HepG2 (cell line): ENCODE results near the gene CAB39. TPM values are rescaled to one million over a fixed set of nuclear protein-coding genes. Genes with fewer than 3 reads are reported as not detected.

Experiments used
- ADNP ChIP-seq: sonication (generic); formaldehyde crosslinking; IDR thresholded peaks from 2 replicates; pipeline ENCODE4 v1.4.0; 2020; ENCODE audit warnings: missing genetic modification reagents
- BORCS8-MEF2B ChIP-seq: sonication (generic); formaldehyde crosslinking; IDR thresholded peaks from 2 replicates; pipeline ENCODE4 v1.8.0; 2022; ENCODE audit warnings: mild to moderate bottlenecking, missing genetic modification reagents
- CHCHD3 ChIP-seq: sonication (generic); formaldehyde crosslinking; IDR thresholded peaks from 2 replicates; pipeline ENCODE4 v1.8.0; 2022; ENCODE audit warnings: mild to moderate bottlenecking, missing genetic modification reagents, moderate library complexity
- FOSL2 ChIP-seq: sonication (generic); formaldehyde crosslinking; IDR thresholded peaks from 2 replicates; pipeline ENCODE4 v1.4.0; 2020; ENCODE audit warnings: missing genetic modification reagents
- HMG20B ChIP-seq: conservative IDR thresholded peaks from 2 replicates; pipeline ENCODE4 v1.6.1; 2016; ENCODE audit warnings: missing genetic modification reagents, missing compliant biosample characterization
- HOXA3 ChIP-seq: sonication (generic); formaldehyde crosslinking; IDR thresholded peaks from 2 replicates; pipeline ENCODE4 v1.5.0; 2020; ENCODE audit warnings: missing genetic modification reagents
- IRF9 ChIP-seq: sonication (generic); formaldehyde crosslinking; IDR thresholded peaks from 2 replicates; pipeline ENCODE4 v1.8.0; 2022; ENCODE audit warnings: missing genetic modification reagents, mild to moderate bottlenecking, borderline replicate concordance
- LCORL ChIP-seq, 2 experiments: fragments of 450-650 bp in 1 of 2; sonication (generic) in 1 of 2; formaldehyde crosslinking in 1 of 2; IDR thresholded peaks; 2 replicates each; pipeline versions ENCODE4 v1.5.0 to v1.6.1; 2017 to 2020; ENCODE audit warnings: antibody characterized with exemption in 1 of 2, missing genetic modification reagents in 1 of 2
- MYC ChIP-seq: sonication (generic); formaldehyde crosslinking; IDR thresholded peaks from 2 replicates; pipeline ENCODE4 v1.9.0; 2021; ENCODE audit warnings: missing genetic modification reagents, borderline replicate concordance
- NFATC3 ChIP-seq: sonication (generic); formaldehyde crosslinking; IDR thresholded peaks from 2 replicates; pipeline ENCODE4 v1.5.1; 2020; ENCODE audit warnings: mild to moderate bottlenecking, missing genetic modification reagents
- ONECUT2 ChIP-seq: sonication (generic); formaldehyde crosslinking; IDR thresholded peaks from 2 replicates; pipeline ENCODE4 v1.4.0; 2020; ENCODE audit warnings: missing genetic modification reagents
- SAP130 ChIP-seq: IDR thresholded peaks from 2 replicates; pipeline ENCODE4 v1.6.1; 2016; ENCODE audit warnings: low read depth
- SKIL ChIP-seq: sonication (generic); formaldehyde crosslinking; IDR thresholded peaks from 2 replicates; pipeline ENCODE4 v1.8.0; 2022; ENCODE audit warnings: missing genetic modification reagents, mild to moderate bottlenecking, moderate library complexity, borderline replicate concordance
- ZFP82 ChIP-seq: sonication (generic); formaldehyde crosslinking; IDR thresholded peaks from 2 replicates; pipeline ENCODE4 v1.5.1; 2020; ENCODE audit warnings: mild to moderate bottlenecking, missing genetic modification reagents, borderline replicate concordance
- ZFY ChIP-seq: sonication (generic); formaldehyde crosslinking; IDR thresholded peaks from 2 replicates; pipeline ENCODE4 v1.4.0; 2020; ENCODE audit warnings: missing genetic modification reagents
- ZNF207 ChIP-seq: fragments of 450-650 bp; IDR thresholded peaks from 2 replicates; pipeline ENCODE4 v1.6.1; 2016; ENCODE audit warnings: antibody characterized with exemption, borderline replicate concordance
- ZNF431 ChIP-seq: sonication (generic); formaldehyde crosslinking; IDR thresholded peaks from 2 replicates; pipeline ENCODE4 v1.9.0; 2022; ENCODE audit warnings: missing genetic modification reagents, low read depth, mild to moderate bottlenecking, borderline replicate concordance
- ZNF543 ChIP-seq: sonication (generic); formaldehyde crosslinking; IDR thresholded peaks from 2 replicates; pipeline ENCODE4 v1.4.0; 2020; ENCODE audit warnings: mild to moderate bottlenecking, missing genetic modification reagents
- ZNF616 ChIP-seq: sonication (generic); formaldehyde crosslinking; IDR thresholded peaks from 2 replicates; pipeline ENCODE4 v1.5.0; 2020; ENCODE audit warnings: low read depth, mild to moderate bottlenecking, missing genetic modification reagents
- ZNF841 ChIP-seq: sonication (generic); formaldehyde crosslinking; IDR thresholded peaks from 2 replicates; pipeline ENCODE4 v1.8.1; 2023; ENCODE audit warnings: missing genetic modification reagents, borderline replicate concordance
- polyA plus RNA-seq, 8 experiments: library from polyadenylated mRNA; depleted of rRNA in 3 of 8; stranded (reverse) in 7 of 8; unstranded in 1 of 8; fragments of >200 nt; fragmentation: Illumina TruSeq in 4 of 8; extraction: Trizol in 4 of 8; gene quantifications; 2 replicates each; pipeline versions ENCODE4 v1.2.1 to v1.2.3, GENCODE V29; 2011 to 2016; ENCODE audit warnings: low read depth in 4 of 8, missing spikeins in 1 of 8, mixed read lengths in 1 of 8; ENCODE audit not compliant: insufficient read depth in 1 of 8
- total RNA-seq, 5 experiments: library from RNA; depleted of rRNA; stranded (reverse); fragments of >200 nt; fragmentation: Illumina TruSeq; extraction: Trizol; gene quantifications; 2 replicates each; pipeline ENCODE4 v1.2.3, GENCODE V29; 2016; ENCODE audit warnings: low read depth in 1 of 5
- TF ChIP-seq, protein P1 (sequence below): sonication (generic); formaldehyde crosslinking; IDR thresholded peaks from 2 replicates; pipeline ENCODE4 v1.5.0; 2020; ENCODE audit warnings: mild to moderate bottlenecking, missing genetic modification reagents

CAB39 gene
- total and polyA plus RNA-seq, 2 of the 13 experiments (the other 11 are each of a cell fraction or from before 2014, with no cell fraction given), result 19.3 to 45.3 TPM

DNA sequence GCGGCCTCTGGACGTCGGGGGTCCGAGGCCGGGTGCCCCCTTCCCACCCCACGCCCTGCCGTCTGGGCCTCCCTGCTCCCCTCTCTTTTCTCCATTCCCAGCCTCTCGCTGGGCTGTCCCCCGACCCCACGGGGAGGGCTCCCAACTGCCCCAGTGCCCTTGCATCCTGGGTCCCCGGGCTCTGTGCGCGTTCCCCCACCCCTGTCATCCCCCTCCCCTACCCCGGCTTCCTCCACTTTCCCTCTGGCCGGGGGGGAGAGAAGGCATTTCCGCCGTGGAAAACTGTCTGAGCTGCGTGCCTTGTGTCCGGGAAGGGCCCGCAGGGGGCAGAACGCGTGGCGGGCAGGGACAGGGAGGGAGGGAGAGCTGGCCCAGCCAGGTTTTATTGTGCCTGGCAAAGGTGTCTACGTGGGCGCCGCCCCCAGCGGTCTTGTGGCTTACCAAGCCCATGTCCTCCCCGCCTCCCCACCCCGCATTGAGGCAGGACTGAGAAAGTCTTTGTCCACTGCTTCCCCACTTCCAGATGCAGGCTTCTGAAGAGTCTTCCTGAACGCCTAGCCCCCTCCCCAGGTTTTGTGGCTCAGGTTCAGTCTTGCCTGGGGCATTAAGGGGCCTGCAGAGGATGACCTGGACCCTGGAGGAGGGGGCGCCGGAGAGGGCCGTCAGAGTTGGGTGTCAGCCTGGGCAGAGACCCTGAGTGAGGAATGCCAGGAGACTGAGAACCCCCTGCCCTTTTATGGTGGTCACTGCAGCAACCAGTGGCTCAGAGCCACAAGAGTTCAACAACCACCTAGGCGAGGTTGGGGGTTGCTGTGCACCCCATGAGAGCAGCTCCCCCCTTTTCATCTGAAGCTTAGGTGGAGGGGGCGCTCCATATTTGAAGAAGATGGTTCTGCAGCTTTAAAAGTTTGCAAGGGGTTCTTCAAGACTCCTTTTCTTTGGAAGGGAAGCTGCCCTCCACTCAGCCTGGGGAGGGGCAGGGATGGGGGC, 153.4 kb downstream of the CAB39 start (continued):
- no peak for TF ChIP-seq ZFP82 (CRISPR knock-in tag)
- peak; percentile 10; the same call in 1 of the 2 replicates for TF ChIP-seq SKIL (CRISPR knock-in tag)
- TF ChIP-seq, protein P1, sequence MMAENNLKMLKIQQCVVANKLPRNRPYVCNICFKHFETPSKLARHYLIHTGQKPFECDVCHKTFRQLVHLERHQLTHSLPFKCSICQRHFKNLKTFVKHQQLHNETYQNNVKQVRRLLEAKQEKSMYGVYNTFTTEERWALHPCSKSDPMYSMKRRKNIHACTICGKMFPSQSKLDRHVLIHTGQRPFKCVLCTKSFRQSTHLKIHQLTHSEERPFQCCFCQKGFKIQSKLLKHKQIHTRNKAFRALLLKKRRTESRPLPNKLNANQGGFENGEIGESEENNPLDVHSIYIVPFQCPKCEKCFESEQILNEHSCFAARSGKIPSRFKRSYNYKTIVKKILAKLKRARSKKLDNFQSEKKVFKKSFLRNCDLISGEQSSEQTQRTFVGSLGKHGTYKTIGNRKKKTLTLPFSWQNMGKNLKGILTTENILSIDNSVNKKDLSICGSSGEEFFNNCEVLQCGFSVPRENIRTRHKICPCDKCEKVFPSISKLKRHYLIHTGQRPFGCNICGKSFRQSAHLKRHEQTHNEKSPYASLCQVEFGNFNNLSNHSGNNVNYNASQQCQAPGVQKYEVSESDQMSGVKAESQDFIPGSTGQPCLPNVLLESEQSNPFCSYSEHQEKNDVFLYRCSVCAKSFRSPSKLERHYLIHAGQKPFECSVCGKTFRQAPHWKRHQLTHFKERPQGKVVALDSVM (CRISPR knock-in tag), result no peak
- no peak for TF ChIP-seq ZNF431 (CRISPR knock-in tag)
- TF ChIP-seq ADNP, result no peak
- no peak for TF ChIP-seq LCORL (IDR thresholded peaks at IDR 0.05)
- TF ChIP-seq LCORL (CRISPR knock-in tag; IDR thresholded peaks at IDR 0.05), result 0 out of 2 replicates have a peak, but pooled peaks have one; percentile 32
- TF ChIP-seq HOXA3 (CRISPR knock-in tag), result peak; percentile 26; the same call in 1 of the 2 replicates
- TF ChIP-seq FOSL2 (CRISPR knock-in tag), result no peak
- TF ChIP-seq IRF9, result peak; percentile 51; the same call in 1 of the 2 replicates
- TF ChIP-seq ONECUT2 (CRISPR knock-in tag), result no peak
- no peak for TF ChIP-seq ZNF616 (CRISPR knock-in tag)
- TF ChIP-seq ZNF207, result no peak
- no peak for TF ChIP-seq CHCHD3 (CRISPR knock-in tag)
- TF ChIP-seq ZNF543 (CRISPR knock-in tag), result no peak
- 0 out of 2 replicates have a peak, but pooled peaks have one; percentile 47 for TF ChIP-seq BORCS8-MEF2B (CRISPR knock-in tag)
- 0 out of 2 replicates have a peak, but pooled peaks have one; percentile 42 for TF ChIP-seq HMG20B (CRISPR knock-in tag)
- TF ChIP-seq SAP130 (CRISPR knock-in tag), result peak; percentile 42; the same call in 1 of the 2 replicates
- TF ChIP-seq MYC, result 0 out of 2 replicates have a peak, but pooled peaks have one; percentile 45
- no peak for TF ChIP-seq ZNF841 (CRISPR knock-in tag)
- TF ChIP-seq ZFY (CRISPR knock-in tag), result 0 out of 2 replicates have a peak, but pooled peaks have one; percentile 25
- TF ChIP-seq NFATC3 (CRISPR knock-in tag), result no peak
